Right ventricle myocardium superior (tissue), 1 donor: ENCODE data around the gene CDC73. TPM values are rescaled to one million over a fixed set of nuclear protein-coding genes. Genes with fewer than 3 reads are reported as not detected.
A peak's percentile ranks its signal among the peaks of the same experiment; 100 is the strongest.
"Not testable (repeated sequence)": the region's sequence is repeated elsewhere in the genome, so short reads cannot be mapped to it uniquely, and the experiment has no call there.

Experiments used
- ATAC-seq: fragments of 200-7000 bp; cut with Tn5 transposase; one replicate; pipeline ENCODE4 v1.9.1; 2020; ENCODE audit warnings: mild to moderate bottlenecking; ENCODE audit not compliant: poor library complexity
- DNase-seq: peaks from one replicate; pipeline ENCODE4 v3.0.0-alpha.2; 2020
- intact Hi-C: fragments of 100-400 bp; cut with DNase I; formaldehyde crosslinking; loops from one replicate; pipeline ENCODE4 v1.11.2; 2022
- total RNA-seq: library from RNA; stranded (reverse); fragmentation: NEBNext Ultra II Directional; extraction: Animal tissue kit (Norgen Biotek cat#: 25700); gene quantifications from one replicate; pipeline ENCODE4 v1.2.1, GENCODE V29; 2021
- donor health status: DM: no; HTN: yes; CAD: no; lungs with severe emphysema.

CDC73 gene
- total RNA-seq, 1 donor from 2014 or later: 52.9 TPM

GRCh38 chr1:193260056-193260745, 138.4 kb downstream of the CDC73 start:
- DNase-seq: no peak
- intact Hi-C loops: no loop called here
- no peak for ATAC-seq

- intact Hi-C loops: no loop called here
- DNase-seq: no peak
- ATAC-seq: peak; percentile 71
Measured at GRCh38 chr1:193260896-193261295, 139.1 kb downstream of the CDC73 start.

- no peak for ATAC-seq
- intact Hi-C loops: no loop called here
Measured at GRCh38 chr1:193262661-193263060, 140.8 kb downstream of the CDC73 start.

GRCh38 chr1:193264313-193265065, 142.7 kb downstream of the CDC73 start:
- DNase-seq (no peak), ATAC-seq (no peak)
- intact Hi-C loops: no loop called here

More at GRCh38 chr1:193262661-193263060, 140.8 kb downstream of the CDC73 start:
- DNase-seq: no peak

GRCh38 chr1:193265716-193266115, 143.9 kb downstream of the CDC73 start:
- intact Hi-C loops: no loop called here
- ATAC-seq: no peak

GRCh38 chr1:193266794-193267193, 145.0 kb downstream of the CDC73 start:
- DNase-seq, intact Hi-C loops, ATAC-seq: not testable (repeated sequence)

More at GRCh38 chr1:193265716-193266115, 143.9 kb downstream of the CDC73 start:
- DNase-seq: no peak

- no peak for DNase-seq
- intact Hi-C loops: no loop called here
- ATAC-seq: no peak
Measured at GRCh38 chr1:193270996-193271395, 149.2 kb downstream of the CDC73 start.

GRCh38 chr1:193275773-193276172, 153.9 kb downstream of the CDC73 start:
- DNase-seq (no peak), ATAC-seq (no peak)
- intact Hi-C loops: no loop called here

GRCh38 chr1:193278968-193279367, 157.1 kb downstream of the CDC73 start:
- intact Hi-C loops: no loop called here
- ATAC-seq (no peak), DNase-seq (no peak)

GRCh38 chr1:193281894-193282293, 160.1 kb downstream of the CDC73 start:
- DNase-seq: no peak
- ATAC-seq: no peak
- intact Hi-C loops: no loop called here

- ATAC-seq (no peak), DNase-seq (no peak)
- intact Hi-C loops: no loop called here
Measured at GRCh38 chr1:193283016-193283415, 161.2 kb downstream of the CDC73 start.

- DNase-seq (no peak), ATAC-seq (no peak)
- intact Hi-C loops: no loop called here
Measured at GRCh38 chr1:193284219-193284618, 162.4 kb downstream of the CDC73 start.

- ATAC-seq (no peak), DNase-seq (no peak)
- intact Hi-C loops: no loop called here
Measured at GRCh38 chr1:193285641-193286040, 163.8 kb downstream of the CDC73 start.

- ATAC-seq, DNase-seq, intact Hi-C loops: not testable (repeated sequence)
Measured at GRCh38 chr1:193288548-193289080, 166.8 kb downstream of the CDC73 start.

GRCh38 chr1:193293726-193294125, 171.9 kb downstream of the CDC73 start:
- ATAC-seq: no peak
- no peak for DNase-seq
- intact Hi-C loops: no loop called here

- ATAC-seq: no peak
- intact Hi-C loops: no loop called here
- DNase-seq: no peak
Measured at GRCh38 chr1:193299038-193299437, 177.2 kb downstream of the CDC73 start.

GRCh38 chr1:193301746-193302145, 179.9 kb downstream of the CDC73 start:
- no peak for ATAC-seq
- DNase-seq: no peak
- intact Hi-C loops: no loop called here

- no peak for DNase-seq
- intact Hi-C loops: no loop called here
- no peak for ATAC-seq
Measured at GRCh38 chr1:193303849-193304248, 182.0 kb downstream of the CDC73 start.
